H9 (cell line): ENCODE measurements around the gene ROR1. TPM values are rescaled to one million over a fixed set of nuclear protein-coding genes. Genes with fewer than 3 reads are reported as not detected.
A peak's percentile ranks its signal among the peaks of the same experiment; 100 is the strongest.

ENCODE experiments used
- DNase-seq: peaks from one replicate; pipeline ENCODE4 v3.0.0-alpha.2; 2017
- H2AFZ ChIP-seq: one replicate; pipeline ENCODE4 v1.6.1; 2013; ENCODE audit warnings: mild to moderate bottlenecking, low read length, control low read depth, moderate library complexity
- H2AK5ac ChIP-seq: 2 replicates; pipeline ENCODE4 v1.6.1; 2013; ENCODE audit warnings: low read length, control low read depth, mixed read lengths; ENCODE audit not compliant: insufficient read length
- H2BK120ac ChIP-seq: one replicate; pipeline ENCODE4 v1.6.1; 2013; ENCODE audit warnings: low read depth, mild to moderate bottlenecking, low read length, control low read depth, inconsistent platforms; ENCODE audit not compliant: poor library complexity, severe bottlenecking
- H2BK12ac ChIP-seq: 2 replicates; pipeline ENCODE4 v1.6.1; 2013; ENCODE audit warnings: low read length, control low read depth, mixed read lengths, low read depth; ENCODE audit not compliant: insufficient read length
- H2BK15ac ChIP-seq: 2 replicates; pipeline ENCODE4 v1.6.1; 2013; ENCODE audit warnings: low read depth, low read length, control low read depth
- H2BK20ac ChIP-seq: one replicate; pipeline ENCODE4 v1.6.1; 2013; ENCODE audit warnings: low read depth, mild to moderate bottlenecking, low read length, control low read depth, inconsistent platforms; ENCODE audit not compliant: poor library complexity, severe bottlenecking
- H2BK5ac ChIP-seq: 2 replicates; pipeline ENCODE4 v1.6.1; 2013; ENCODE audit warnings: low read length, control low read depth, mixed read lengths; ENCODE audit not compliant: insufficient read length
- H3K14ac ChIP-seq: 2 replicates; pipeline ENCODE4 v1.6.1; 2013; ENCODE audit warnings: low read length, control low read depth; ENCODE audit not compliant: insufficient read depth
- H3K18ac ChIP-seq: 2 replicates; pipeline ENCODE4 v1.6.1; 2013; ENCODE audit warnings: low read depth, mild to moderate bottlenecking, mixed read lengths, low read length, control low read depth; ENCODE audit not compliant: insufficient read length
- H3K23ac ChIP-seq: 2 replicates; pipeline ENCODE4 v1.6.1; 2013; ENCODE audit warnings: low read length, control low read depth, mixed read lengths, low read depth; ENCODE audit not compliant: insufficient read length
- H3K23me2 ChIP-seq: 2 replicates; pipeline ENCODE4 v1.6.1; 2013; ENCODE audit warnings: low read depth, mild to moderate bottlenecking, mixed read lengths, low read length, control low read depth; ENCODE audit not compliant: insufficient read length, poor library complexity, severe bottlenecking
- H3K27ac ChIP-seq: 2 replicates; pipeline ENCODE4 v1.5.1; 2013; ENCODE audit warnings: low read length, control low read depth, mixed read lengths, low read depth; ENCODE audit not compliant: insufficient read length
- H3K27me3 ChIP-seq: 2 replicates; pipeline ENCODE4 v1.6.1; 2013; ENCODE audit warnings: low read length, control low read depth, inconsistent platforms; ENCODE audit not compliant: insufficient read depth
- H3K4ac ChIP-seq: 2 replicates; pipeline ENCODE4 v1.6.1; 2013; ENCODE audit warnings: low read depth, mild to moderate bottlenecking, control low read depth, inconsistent platforms, low read length, moderate library complexity
- H3K4me1 ChIP-seq: 2 replicates; pipeline ENCODE4 v1.6.1; 2013; ENCODE audit warnings: low read length, control low read depth, inconsistent platforms; ENCODE audit not compliant: insufficient read depth
- H3K4me2 ChIP-seq: 2 replicates; pipeline ENCODE4 v1.6.1; 2013; ENCODE audit warnings: low read length, control low read depth, mixed read lengths; ENCODE audit not compliant: insufficient read length, insufficient read depth
- H3K56ac ChIP-seq: 2 replicates; pipeline ENCODE4 v1.6.1; 2013; ENCODE audit warnings: low read depth, mild to moderate bottlenecking, mixed read lengths, low read length, control low read depth; ENCODE audit not compliant: insufficient read length
- H3K79me1 ChIP-seq: 2 replicates; pipeline ENCODE4 v1.6.1; 2013; ENCODE audit warnings: low read depth, mild to moderate bottlenecking, moderate library complexity, low read length, control low read depth, inconsistent platforms; ENCODE audit not compliant: insufficient read depth, poor library complexity, severe bottlenecking
- H3K79me2 ChIP-seq: 2 replicates; pipeline ENCODE4 v1.6.1; 2013; ENCODE audit warnings: low read length, control low read depth, inconsistent platforms; ENCODE audit not compliant: insufficient read depth
- H3K9ac ChIP-seq: 2 replicates; pipeline ENCODE4 v1.6.1; 2013; ENCODE audit warnings: low read length, control low read depth, mixed read lengths; ENCODE audit not compliant: insufficient read length; ENCODE audit errors: extremely low read depth
- H3K9me3 ChIP-seq: one replicate; pipeline ENCODE4 v1.6.1; 2013; ENCODE audit warnings: low read depth, low read length, inconsistent platforms; ENCODE audit not compliant: control insufficient read depth
- H3T11ph ChIP-seq: one replicate; pipeline ENCODE4 v1.6.1; 2013; ENCODE audit warnings: mild to moderate bottlenecking, low read length, control low read depth, inconsistent platforms
- H4K20me1 ChIP-seq: one replicate; pipeline ENCODE4 v1.6.1; 2013; ENCODE audit not compliant: control insufficient read depth, insufficient read length, insufficient read depth
- H4K5ac ChIP-seq: 2 replicates; pipeline ENCODE4 v1.6.1; 2013; ENCODE audit warnings: low read depth, mild to moderate bottlenecking, mixed read lengths, low read length, control low read depth; ENCODE audit not compliant: insufficient read length
- H4K8ac ChIP-seq: replicated peaks from 2 replicates; pipeline ENCODE4 v1.6.1; 2013; ENCODE audit warnings: low read length, control low read depth, mixed read lengths, low read depth; ENCODE audit not compliant: insufficient read length
- H4K91ac ChIP-seq: 2 replicates; pipeline ENCODE4 v1.6.1; 2013; ENCODE audit warnings: low read depth, mild to moderate bottlenecking, moderate library complexity, mixed read lengths, low read length, control low read depth; ENCODE audit not compliant: insufficient read length
- H3K27ac Mint-ChIP-seq, 3 experiments: 2 replicates in 2 of 3; 3 replicates in 1 of 3; pipeline ENCODE4 v1.8.0; 2020 to 2021; ENCODE audit warnings: mixed read lengths in 3 of 3, mild to moderate bottlenecking in 1 of 3, moderate library complexity in 1 of 3
- H3K27me3 Mint-ChIP-seq: 2 replicates; pipeline ENCODE4 v1.8.0; 2021; ENCODE audit warnings: low read depth, mild to moderate bottlenecking, moderate library complexity, mixed read lengths
- H3K36me3 Mint-ChIP-seq, 3 experiments: 2 replicates in 2 of 3; 3 replicates in 1 of 3; pipeline ENCODE4 v1.8.0; 2020 to 2021; ENCODE audit warnings: low read depth in 3 of 3, mixed read lengths in 3 of 3; ENCODE audit not compliant: insufficient read depth in 1 of 3
- H3K4me1 Mint-ChIP-seq, 2 experiments: 2 replicates each; pipeline ENCODE4 v1.8.0; 2020; ENCODE audit warnings: mixed read lengths in 2 of 2
- H3K4me3 Mint-ChIP-seq, 2 experiments: 2 replicates in 1 of 2; 3 replicates in 1 of 2; pipeline ENCODE4 v1.8.0; 2020 to 2021; ENCODE audit warnings: mild to moderate bottlenecking in 2 of 2, mixed read lengths in 2 of 2, moderate library complexity in 1 of 2
- H3K9me3 Mint-ChIP-seq, 2 experiments: 2 replicates in 1 of 2; 3 replicates in 1 of 2; pipeline ENCODE4 v1.8.0; 2020; ENCODE audit warnings: mild to moderate bottlenecking in 2 of 2, mixed read lengths in 2 of 2, moderate library complexity in 1 of 2
- whole genome bisulfite sequencing: extraction: QIAGEN DNeasy Blood & Tissue Kit; methylation state at CpG from one replicate; pipeline ENCODE4 v1.1.7; 2013; ENCODE audit warnings: missing lambda C conversion rate, low lambda C conversion rate, mixed read lengths; ENCODE audit not compliant: insufficient read length; ENCODE audit errors: extremely low coverage; 5-methylcytosine and 5-hydroxymethylcytosine counted together
- total RNA-seq: library from RNA; stranded (reverse); gene quantifications from 2 replicates; pipeline ENCODE4 v1.2.1, GENCODE V29; 2021
- TF ChIP-seq, protein P1 (sequence below): fragments of 200-600 bp; sonication (generic); conservative IDR thresholded peaks from 3 replicates; pipeline ENCODE4 v1.8.0; 2021; ENCODE audit warnings: antibody characterized with exemption, mild to moderate bottlenecking

Gene ROR1
- total RNA-seq, 1 experiment from 2014 or later: 75.9 TPM

DNA sequence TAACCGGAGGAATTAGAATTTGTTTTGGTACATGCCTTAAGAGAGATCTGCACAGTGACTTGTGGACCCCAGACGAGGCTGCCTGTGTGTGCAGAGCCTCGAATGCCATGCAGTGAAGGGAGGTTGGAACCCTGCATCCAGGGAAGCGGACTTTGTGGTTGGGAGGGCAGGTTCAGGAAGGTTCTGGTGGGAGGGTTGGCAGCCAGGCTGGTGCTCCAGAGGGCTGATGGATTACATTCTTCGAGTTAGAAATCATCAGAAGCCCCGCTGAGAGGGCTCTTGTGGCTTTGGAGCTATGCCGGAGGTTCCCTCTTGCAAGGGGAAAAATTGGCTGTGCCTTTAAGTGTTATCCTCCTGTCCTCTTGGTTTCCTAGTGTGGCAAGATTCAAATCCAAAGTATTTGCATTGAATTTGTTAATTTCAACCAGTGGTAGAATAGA lies 21.1 kb downstream of the ROR1 start:
- TF ChIP-seq, protein P1, sequence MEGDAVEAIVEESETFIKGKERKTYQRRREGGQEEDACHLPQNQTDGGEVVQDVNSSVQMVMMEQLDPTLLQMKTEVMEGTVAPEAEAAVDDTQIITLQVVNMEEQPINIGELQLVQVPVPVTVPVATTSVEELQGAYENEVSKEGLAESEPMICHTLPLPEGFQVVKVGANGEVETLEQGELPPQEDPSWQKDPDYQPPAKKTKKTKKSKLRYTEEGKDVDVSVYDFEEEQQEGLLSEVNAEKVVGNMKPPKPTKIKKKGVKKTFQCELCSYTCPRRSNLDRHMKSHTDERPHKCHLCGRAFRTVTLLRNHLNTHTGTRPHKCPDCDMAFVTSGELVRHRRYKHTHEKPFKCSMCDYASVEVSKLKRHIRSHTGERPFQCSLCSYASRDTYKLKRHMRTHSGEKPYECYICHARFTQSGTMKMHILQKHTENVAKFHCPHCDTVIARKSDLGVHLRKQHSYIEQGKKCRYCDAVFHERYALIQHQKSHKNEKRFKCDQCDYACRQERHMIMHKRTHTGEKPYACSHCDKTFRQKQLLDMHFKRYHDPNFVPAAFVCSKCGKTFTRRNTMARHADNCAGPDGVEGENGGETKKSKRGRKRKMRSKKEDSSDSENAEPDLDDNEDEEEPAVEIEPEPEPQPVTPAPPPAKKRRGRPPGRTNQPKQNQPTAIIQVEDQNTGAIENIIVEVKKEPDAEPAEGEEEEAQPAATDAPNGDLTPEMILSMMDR: no peak
- Histone ChIP-seq H3K14ac (no peak overlapping the region; the same call in 1 of the 2 replicates), H4K91ac (no peak overlapping the region), H2AK5ac (no peak overlapping the region), H3T11ph (no peak overlapping the region), H3K4me2 (no peak overlapping the region), H2BK12ac (no peak overlapping the region), H2AFZ (no peak overlapping the region), H3K4ac (no peak overlapping the region), H4K20me1 (no peaks in the 10 kb centered on the region), H3K79me2 (peaks cover 35% of the 10 kb centered on the region; the same call in 1 of the 2 replicates), H2BK120ac (no peak overlapping the region), H4K8ac (no peak overlapping the region), H3K18ac (no peak overlapping the region), H4K5ac (no peak overlapping the region), H3K23ac (no peak overlapping the region), H3K4me1 (peaks cover 47% of the 10 kb centered on the region), H3K27me3 (no peaks in the 10 kb centered on the region), H3K79me1 (no peaks in the 10 kb centered on the region), H3K9ac (no peak overlapping the region), H2BK20ac (no peak overlapping the region), H2BK5ac (no peak overlapping the region), H2BK15ac (no peak overlapping the region), H3K27ac (no peak overlapping the region), H3K9me3 (no peaks in the 10 kb centered on the region), H3K23me2 (no peaks in the 10 kb centered on the region), H3K56ac (no peak overlapping the region)
- H3K4me1 Mint-ChIP-seq: peaks cover 94 to 100% of the 10 kb centered on the region in 2 experiments
- H3K27ac Mint-ChIP-seq: peak overlapping the region; percentile 67 to 95 (median 74); a peak in 6 of 7 replicates
- H3K36me3 Mint-ChIP-seq: peaks cover 2 to 19% (median 4%) of the 10 kb centered on the region in 3 experiments; a peak in 5 of 7 replicates
- WGBS: no CpG with 5 or more reads among the region's 7 CpGs
- H3K4me3 Mint-ChIP-seq: peak overlapping the region; percentile 3 to 30; a peak in 4 of 5 replicates
- peak; percentile 70 for DNase-seq
- no peaks in the 10 kb centered on the region for H3K27me3 Mint-ChIP-seq
- H3K9me3 Mint-ChIP-seq: no peaks in the 10 kb centered on the region
